Glomerular visceral epithelial cell (primary cell): ENCODE results near the gene TAF11L11.
"Not testable (repeated sequence)": the region's sequence is repeated elsewhere in the genome, so short reads cannot be mapped to it uniquely, and the experiment has no call there.

Experiments
- DNase-seq: peaks from one replicate; pipeline ENCODE4 v3.0.0-alpha.2; 2016; ENCODE audit errors: extremely low spot score

The TAF11L11 gene

GRCh38 chr5:17603880-17604279 lies at the start of gene TAF11L11:
TAF11L11 (plus strand) TSS chr5:17604183.
- not testable (repeated sequence) for DNase-seq

DNA sequence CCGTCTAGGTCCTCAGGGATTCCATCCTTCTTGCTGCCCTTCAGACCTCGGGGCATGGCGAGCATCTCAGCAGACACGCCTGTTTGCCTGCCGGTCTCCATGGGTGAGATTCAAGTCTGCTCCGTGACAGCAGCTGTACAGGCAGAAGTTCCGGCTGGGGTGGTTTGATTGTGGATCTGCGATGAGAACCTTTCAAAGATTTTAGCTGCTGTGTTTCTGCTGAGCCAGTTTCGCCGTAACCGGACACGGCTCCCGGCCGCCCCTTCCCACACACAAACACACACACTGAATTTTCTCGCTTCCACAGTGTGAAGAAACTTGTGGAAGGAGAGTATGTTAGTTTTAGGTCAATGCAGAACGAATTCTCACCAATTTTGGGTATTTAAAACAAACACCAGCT lies 18.3 kb upstream of the TAF11L11 start, which contains the start of gene TAF11L7:
Gene TAF11L7 (minus strand): TSS at position 101 of the 400 bp plus-strand sequence.
- not testable (repeated sequence) for DNase-seq

GRCh38 chr5:17590860-17591259 lies 13.1 kb upstream of the TAF11L11 start, which contains the start of gene TAF11L8:
TAF11L8 (minus strand) TSS chr5:17590960.
- DNase-seq, result not testable (repeated sequence)

GRCh38 chr5:17594255-17594654 lies 9.7 kb upstream of the TAF11L11 start, which contains the start of gene TAF11L9:
TAF11L9 (minus strand) TSS chr5:17594394.
- DNase-seq, result not testable (repeated sequence)

DNA sequence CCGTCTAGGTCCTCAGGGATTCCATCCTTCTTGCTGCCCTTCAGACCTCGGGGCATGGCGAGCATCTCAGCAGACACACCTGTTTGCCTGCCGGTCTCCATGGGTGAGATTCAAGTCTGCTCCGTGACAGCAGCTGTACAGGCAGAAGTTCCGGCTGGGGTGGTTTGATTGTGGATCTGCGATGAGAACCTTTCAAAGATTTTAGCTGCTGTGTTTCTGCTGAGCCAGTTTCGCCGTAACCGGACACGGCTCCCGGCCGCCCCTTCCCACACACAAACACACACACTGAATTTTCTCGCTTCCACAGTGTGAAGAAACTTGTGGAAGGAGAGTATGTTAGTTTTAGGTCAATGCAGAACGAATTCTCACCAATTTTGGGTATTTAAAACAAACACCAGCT lies 6.3 kb upstream of the TAF11L11 start, which contains the start of gene TAF11L10:
Gene TAF11L10 (minus strand): TSS at position 101 of the 400 bp plus-strand sequence.
- not testable (repeated sequence) for DNase-seq

GRCh38 chr5:17604951-17605350 lies 968 bp downstream of the TAF11L11 start:
- no peak for DNase-seq

GRCh38 chr5:17607461-17607860 lies 3.5 kb downstream of the TAF11L11 start:
- DNase-seq, result not testable (repeated sequence)

DNA sequence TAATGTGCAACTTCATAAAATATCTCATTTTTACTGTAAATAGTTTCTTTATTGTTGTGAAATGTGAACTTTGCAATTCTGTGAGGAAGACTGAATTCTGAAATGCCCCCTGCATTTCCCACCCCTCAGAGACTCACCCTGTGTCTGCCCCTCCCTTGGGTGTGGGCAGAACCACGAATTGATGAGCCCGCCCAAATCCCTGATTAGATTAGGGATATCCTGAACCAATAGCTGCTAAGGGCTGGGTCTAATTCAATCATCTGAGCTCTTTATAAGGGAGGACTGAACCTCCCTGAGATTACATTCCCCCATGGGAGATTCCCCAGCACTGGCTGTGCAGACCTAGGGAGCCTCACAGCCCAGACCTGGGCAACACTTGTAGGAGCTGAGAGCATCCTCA lies 6.1 kb downstream of the TAF11L11 start, which contains the start of gene TAF11L12:
Gene TAF11L12 (plus strand): TSS at position 301 of the 400 bp plus-strand sequence.
- DNase-seq, result not testable (repeated sequence)

- no peak for DNase-seq
Observed at GRCh38 chr5:17614872-17615605, 11.1 kb downstream of the TAF11L11 start.

DNA sequence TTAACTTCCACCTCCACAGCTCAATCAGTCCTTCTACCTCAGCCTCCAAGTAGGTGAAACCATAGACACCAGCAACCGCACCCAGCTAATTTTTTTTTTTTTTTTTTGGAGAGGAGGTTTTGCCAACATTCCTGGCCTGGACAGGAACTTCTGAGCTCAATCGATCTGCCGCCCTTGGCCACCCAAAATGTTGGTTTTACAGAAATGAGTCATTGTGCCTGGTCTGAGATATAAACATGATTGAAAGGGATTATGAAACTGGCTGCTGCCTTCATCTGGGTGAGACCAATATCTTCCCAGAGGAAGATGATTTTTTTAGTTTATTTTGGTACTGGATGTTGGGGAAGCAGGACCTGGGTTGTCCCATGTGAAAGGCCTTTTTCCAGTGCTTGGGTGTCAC lies 15.4 kb downstream of the TAF11L11 start:
- no peak for DNase-seq

DNA sequence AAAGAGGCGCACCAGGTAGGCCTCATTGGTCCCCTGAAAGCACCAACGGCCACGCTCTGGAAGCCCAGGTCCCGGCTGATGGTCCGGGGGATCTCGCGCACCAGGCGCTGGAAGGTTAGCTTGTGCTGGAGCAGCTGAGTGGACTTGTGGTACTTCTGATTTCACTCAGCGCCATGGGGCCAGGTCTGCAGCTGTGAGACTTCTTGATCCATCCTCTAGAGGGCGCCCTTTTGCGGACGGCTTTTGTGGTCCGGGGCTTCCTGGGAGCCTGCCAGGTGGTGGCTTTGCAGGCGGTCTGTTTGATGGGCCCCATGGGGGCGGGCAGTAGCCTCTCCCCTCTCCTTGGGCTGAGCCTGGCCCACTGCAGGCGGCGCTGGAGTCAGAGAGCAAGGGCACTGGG lies 16.6 kb downstream of the TAF11L11 start:
- DNase-seq, result no peak

DNA sequence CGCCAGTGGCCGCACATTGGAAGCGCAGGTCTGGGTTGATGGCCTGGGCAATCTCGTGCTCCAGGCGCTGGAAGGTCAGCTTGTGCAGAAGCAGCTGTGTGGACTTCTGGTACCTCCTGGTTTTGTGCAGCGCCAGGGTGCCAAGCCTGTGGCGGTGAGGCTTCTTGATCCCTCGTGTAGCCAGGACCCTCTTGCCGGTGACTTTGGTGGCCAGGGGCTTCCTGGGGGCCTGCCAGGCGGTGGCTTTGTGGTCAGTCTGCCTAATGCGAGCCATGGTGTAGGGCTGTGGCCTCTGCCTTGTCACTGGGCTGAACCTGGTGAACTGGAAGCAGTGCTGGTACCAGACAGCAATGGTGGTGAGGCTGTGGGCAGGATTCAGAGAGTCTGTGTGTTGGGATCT lies 21.7 kb downstream of the TAF11L11 start:
- no peak for DNase-seq

GRCh38 chr5:17631788-17632187 lies 27.8 kb downstream of the TAF11L11 start, which contains the start of gene TAF11L13:
TAF11L13 (plus strand) TSS chr5:17632088.
- DNase-seq, result not testable (repeated sequence)

GRCh38 chr5:17634160-17634559 lies 30.2 kb downstream of the TAF11L11 start, which contains the start of gene TAF11L14:
TAF11L14 (plus strand) TSS chr5:17634460.
- no peak for DNase-seq

- not testable (repeated sequence) for DNase-seq
Observed at GRCh38 chr5:17649232-17649631, 45.2 kb downstream of the TAF11L11 start.

GRCh38 chr5:17655201-17655759 lies 51.3 kb downstream of the TAF11L11 start:
- not testable (repeated sequence) for DNase-seq
